Colonic mucosa (tissue), 4 donors: Measurements from ENCODE around the gene DCDC2B. TPM values are rescaled to one million over a fixed set of nuclear protein-coding genes. Genes with fewer than 3 reads are reported as not detected.

Experiments used
- DNase-seq: peaks from one replicate; pipeline ENCODE4 v3.0.0-alpha.2; 2020
- H3K27ac ChIP-seq: fragments of 200-600 bp; one replicate; pipeline ENCODE4 v1.8.0; 2021
- H3K27me3 ChIP-seq: fragments of 200-600 bp; one replicate; pipeline ENCODE4 v1.8.0; 2021
- H3K36me3 ChIP-seq: fragments of 200-600 bp; one replicate; pipeline ENCODE4 v1.8.0; 2021
- H3K4me1 ChIP-seq: fragments of 200-600 bp; one replicate; pipeline ENCODE4 v1.8.0; 2021; ENCODE audit warnings: mild to moderate bottlenecking
- H3K4me3 ChIP-seq: fragments of 200-600 bp; one replicate; pipeline ENCODE4 v1.8.0; 2021
- H3K9ac ChIP-seq, 2 donors: one replicate each; pipeline ENCODE4 v1.7.0; 2013; ENCODE audit warnings: control low read depth in 2 of 2, low read depth in 2 of 2, low read length in 2 of 2
- H3K9me3 ChIP-seq: fragments of 200-600 bp; one replicate; pipeline ENCODE4 v1.8.0; 2021
- CTCF ChIP-seq: fragments of 200-600 bp; IDR thresholded peaks from one replicate; pipeline ENCODE4 v1.8.0; 2022; ENCODE audit warnings: antibody characterized with exemption, mild to moderate bottlenecking
- intact Hi-C: fragments of 100-400 bp; cut with DNase I; formaldehyde crosslinking; loops from one replicate; pipeline ENCODE4 v1.14.1; 2022
- total RNA-seq, 2 donors: library from RNA; stranded (reverse); fragmentation: NEBNext Ultra II Directional in 1 of 2; extraction: Animal tissue kit (Norgen Biotek cat#: 25700) in 1 of 2; gene quantifications; one replicate each; pipeline ENCODE4 v1.2.1, GENCODE V29; 2021
- donor health status: healthy.
- donor health status: DM: no; HTN: no; CAD: no.
- donor health status: DM: no; HTN: no; CAD: no.

DCDC2B gene
- total RNA-seq, 2 donors from 2014 or later, result not detected

GRCh38 chr1:32247983-32248889, 39.3 kb downstream of the DCDC2B start:
- peak; percentile 84 for TF ChIP-seq CTCF
- peak overlapping the region in 1 of 2 donors; percentile 46 for H3K9ac ChIP-seq

DNA sequence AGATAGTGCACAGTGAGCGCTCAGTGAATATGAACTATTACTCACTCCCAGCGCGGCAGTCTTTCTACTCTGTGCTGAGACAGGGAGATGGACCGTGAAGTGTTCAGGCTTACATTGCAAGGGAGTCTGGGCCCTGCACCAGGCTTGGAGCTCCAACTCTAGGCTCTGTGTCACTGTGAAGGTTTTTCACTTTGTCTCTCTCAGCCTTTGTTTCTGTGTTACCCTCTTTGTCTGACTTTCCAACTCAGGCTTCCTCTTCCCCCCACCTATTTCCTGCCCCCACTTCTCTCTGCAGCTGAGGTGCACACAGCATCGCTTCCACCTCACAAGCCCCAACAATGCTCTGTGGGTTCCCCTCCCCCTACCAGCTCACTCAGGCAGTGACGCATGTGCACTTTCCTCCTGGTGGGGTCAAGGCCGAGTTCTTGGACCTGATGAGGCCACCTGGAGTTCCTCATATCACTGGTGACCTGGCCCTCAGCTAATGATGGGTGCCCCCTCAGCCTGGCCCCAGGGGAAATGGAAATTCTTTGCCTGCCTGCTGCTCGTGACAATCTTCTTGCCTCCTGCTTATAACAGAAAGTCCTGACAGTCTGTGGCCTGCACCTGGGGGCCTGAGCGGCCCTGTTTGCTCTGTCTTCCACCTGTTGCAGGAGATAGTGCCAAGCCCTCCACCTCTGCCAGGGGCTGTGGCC, 41.1 kb downstream of the DCDC2B start:
- H3K4me3 ChIP-seq, result no peak overlapping the region
- H3K36me3 ChIP-seq, result no peaks in the 10 kb centered on the region
- DNase-seq, result peak; percentile 47
- TF ChIP-seq CTCF, result no peak
- H3K4me1 ChIP-seq, result peaks cover 10% of the 10 kb centered on the region
- peak overlapping the region in 1 of 2 donors; percentile 51 for H3K9ac ChIP-seq
- intact Hi-C loops, result loop anchor here (10.0 kb wide), 1 partner anchor 85 kb away; the partner anchor contains the start of gene MARCKSL1
- H3K27ac ChIP-seq, result peak overlapping the region; percentile 68
- no peaks in the 10 kb centered on the region for H3K27me3 ChIP-seq
- H3K9me3 ChIP-seq, result no peaks in the 10 kb centered on the region

More at GRCh38 chr1:32247983-32248889, 39.3 kb downstream of the DCDC2B start:
- Histone ChIP-seq H3K9me3 (no peaks in the 10 kb centered on the region), H3K4me3 (no peak overlapping the region), H3K27ac (peak overlapping the region; percentile 63), H3K27me3 (no peaks in the 10 kb centered on the region), H3K4me1 (peaks cover 10% of the 10 kb centered on the region), H3K36me3 (no peaks in the 10 kb centered on the region)
- intact Hi-C loops, result loop anchor here (10.0 kb wide), 1 partner anchor 87 kb away; the partner anchor contains the start of gene MARCKSL1
- DNase-seq, result peak; percentile 93

- H3K9ac ChIP-seq, result peak within 1 kb of the TSS; percentile 51 to 63
- DNase-seq, result no peak
- H3K4me1 ChIP-seq, result peaks cover 10% of the 10 kb centered on the region
- H3K27me3 ChIP-seq, result no peaks in the 10 kb centered on the region
- H3K36me3 ChIP-seq, result no peaks in the 10 kb centered on the region
- peak within 1 kb of the TSS; percentile 68 for H3K27ac ChIP-seq
- H3K4me3 ChIP-seq, result peak within 1 kb of the TSS; percentile 10
- TF ChIP-seq CTCF, result no peak
- no peaks in the 10 kb centered on the region for H3K9me3 ChIP-seq
- intact Hi-C loops, result no loop called here
These were observed 42.2 kb downstream of the DCDC2B start, which contains the start of gene LCK for GRCh38 chr1:32250893-32251716. LCK (plus strand) TSS chr1:32251265; CDS start chr1:32274330, 23,065 bp downstream.

GRCh38 chr1:32255072-32256071, 46.5 kb downstream of the DCDC2B start:
- no peak for DNase-seq
- H3K4me3 ChIP-seq, result no peak overlapping the region

More at GRCh38 chr1:32255072-32256071, 46.5 kb downstream of the DCDC2B start:
- H3K9me3 ChIP-seq, result no peaks in the 10 kb centered on the region
- no peaks in the 10 kb centered on the region for H3K4me1 ChIP-seq
- intact Hi-C loops, result no loop called here
- no peak overlapping the region for H3K9ac ChIP-seq
- no peaks in the 10 kb centered on the region for H3K27me3 ChIP-seq
- H3K36me3 ChIP-seq, result no peaks in the 10 kb centered on the region
- no peak overlapping the region for H3K27ac ChIP-seq
- no peak for TF ChIP-seq CTCF
